Peyer's patch (tissue), 4 donors: ENCODE measurements around the gene BANK1.

Experiments used
- POLR2A ChIP-seq, 2 donors: fragments of 450-650 bp; IDR thresholded peaks; one replicate each; pipeline ENCODE4 v1.5.1; 2017; ENCODE audit warnings: antibody characterized with exemption in 2 of 2, mild to moderate bottlenecking in 2 of 2, moderate library complexity in 2 of 2
- TF ChIP-seq, protein P1 (sequence below), 6 experiments: fragments of 450-650 bp in 4 of 6; fragments of 200-600 bp in 2 of 6; sonication (generic) in 1 of 6; IDR thresholded peaks; one replicate each; pipeline ENCODE4 v1.5.1; 2017 to 2019; ENCODE audit warnings: antibody characterized with exemption in 6 of 6, mild to moderate bottlenecking in 3 of 6, moderate library complexity in 1 of 6

- TF ChIP-seq, protein P1, sequence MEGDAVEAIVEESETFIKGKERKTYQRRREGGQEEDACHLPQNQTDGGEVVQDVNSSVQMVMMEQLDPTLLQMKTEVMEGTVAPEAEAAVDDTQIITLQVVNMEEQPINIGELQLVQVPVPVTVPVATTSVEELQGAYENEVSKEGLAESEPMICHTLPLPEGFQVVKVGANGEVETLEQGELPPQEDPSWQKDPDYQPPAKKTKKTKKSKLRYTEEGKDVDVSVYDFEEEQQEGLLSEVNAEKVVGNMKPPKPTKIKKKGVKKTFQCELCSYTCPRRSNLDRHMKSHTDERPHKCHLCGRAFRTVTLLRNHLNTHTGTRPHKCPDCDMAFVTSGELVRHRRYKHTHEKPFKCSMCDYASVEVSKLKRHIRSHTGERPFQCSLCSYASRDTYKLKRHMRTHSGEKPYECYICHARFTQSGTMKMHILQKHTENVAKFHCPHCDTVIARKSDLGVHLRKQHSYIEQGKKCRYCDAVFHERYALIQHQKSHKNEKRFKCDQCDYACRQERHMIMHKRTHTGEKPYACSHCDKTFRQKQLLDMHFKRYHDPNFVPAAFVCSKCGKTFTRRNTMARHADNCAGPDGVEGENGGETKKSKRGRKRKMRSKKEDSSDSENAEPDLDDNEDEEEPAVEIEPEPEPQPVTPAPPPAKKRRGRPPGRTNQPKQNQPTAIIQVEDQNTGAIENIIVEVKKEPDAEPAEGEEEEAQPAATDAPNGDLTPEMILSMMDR (IDR thresholded peaks at IDR 0.05), result no peak
- TF ChIP-seq POLR2A (IDR thresholded peaks at IDR 0.05), result no peak
Measured at GRCh38 chr4:101948951-101949350, 158.4 kb downstream of the BANK1 start.
